Mucosa of descending colon (tissue), 3 donors: ENCODE data around the gene STUB1. TPM values are rescaled to one million over a fixed set of nuclear protein-coding genes. Genes with fewer than 3 reads are reported as not detected.
A peak's percentile ranks its signal among the peaks of the same experiment; 100 is the strongest.

ENCODE experiments used
- ATAC-seq: fragments of 200-7000 bp; cut with Tn5 transposase; one replicate; pipeline ENCODE4 v1.9.1; 2020; ENCODE audit warnings: mild to moderate bottlenecking, moderate library complexity
- DNase-seq, 3 donors: peaks; one replicate each; pipeline ENCODE4 v3.0.0-alpha.2; 2020
- H3K36me3 ChIP-seq: fragments of 200-600 bp; one replicate; pipeline ENCODE4 v1.8.0; 2021; ENCODE audit warnings: low read depth, mild to moderate bottlenecking
- H3K4me1 ChIP-seq: fragments of 200-600 bp; one replicate; pipeline ENCODE4 v1.8.0; 2021; ENCODE audit warnings: low read depth, mild to moderate bottlenecking
- H3K4me3 ChIP-seq: fragments of 200-600 bp; one replicate; pipeline ENCODE4 v1.8.0; 2021; ENCODE audit warnings: mild to moderate bottlenecking
- H3K9me3 ChIP-seq: fragments of 200-600 bp; one replicate; pipeline ENCODE4 v1.8.0; 2021; ENCODE audit warnings: mild to moderate bottlenecking
- CTCF ChIP-seq: fragments of 200-600 bp; IDR thresholded peaks from one replicate; pipeline ENCODE4 v1.8.0; 2022; ENCODE audit warnings: antibody characterized with exemption, mild to moderate bottlenecking
- intact Hi-C, 2 donors: fragments of 100-400 bp; cut with DNase I in 1 of 2; cut with micrococcal nuclease in 1 of 2; formaldehyde crosslinking; loops; one replicate each; pipeline versions ENCODE4 v1.11.0 to v1.11.1; 2022; cut with DNase I, micrococcal nuclease
- total RNA-seq, 3 donors: library from RNA; stranded (reverse); fragmentation: NEBNext Ultra II Directional in 2 of 3; extraction: Animal tissue kit (Norgen Biotek cat#: 25700) in 2 of 3; gene quantifications; one replicate each; pipeline versions ENCODE4 v1.2.1 to v1.2.4, GENCODE V29; 2021 to 2023
- donor health status: DM: no; HTN: no; CAD: no; lungs with moderate emphysema.
- donor health status: DM: no; HTN: no; CAD: no.
- donor health status: DM: no; HTN: yes; CAD: no.

STUB1 gene
- total RNA-seq, 3 donors from 2014 or later = 77.8 to 119 (median 108) TPM

GRCh38 chr16:652454-653305 is 27.5 kb upstream of the STUB1 start:
- ATAC-seq = no peak
- TF ChIP-seq CTCF = no peak
- Histone ChIP-seq H3K9me3 (no peaks in the 10 kb centered on the region), H3K4me3 (no peak overlapping the region), H3K4me1 (peaks cover 16% of the 10 kb centered on the region), H3K36me3 (no peaks in the 10 kb centered on the region)
- intact Hi-C loops = loop anchor here in 1 of 2 donors (10.0 kb wide), 1 partner anchor 58 kb away; the partner anchor contains the start of gene RAB40C
- no peak for DNase-seq

GRCh38 chr16:654034-654433 is 26.2 kb upstream of the STUB1 start:
- H3K36me3 ChIP-seq = no peaks in the 10 kb centered on the region
- no peak for DNase-seq
- intact Hi-C loops = loop anchor here in 1 of 2 donors (10.0 kb wide), 1 partner anchor 59 kb away; the partner anchor contains the start of gene RAB40C

GRCh38 chr16:657487-657886 is 22.7 kb upstream of the STUB1 start:
- ATAC-seq (no peak), DNase-seq (no peak)
- Histone ChIP-seq H3K4me3 (no peak overlapping the region), H3K4me1 (peaks cover 12% of the 10 kb centered on the region), H3K36me3 (no peaks in the 10 kb centered on the region), H3K9me3 (no peaks in the 10 kb centered on the region)
- intact Hi-C loops = loop anchor here in 1 of 2 donors (10.0 kb wide), 1 partner anchor 63 kb away; the partner anchor contains the start of gene RAB40C
- TF ChIP-seq CTCF = no peak

More at GRCh38 chr16:654034-654433, 26.2 kb upstream of the STUB1 start:
- H3K9me3 ChIP-seq = no peaks in the 10 kb centered on the region
- no peak overlapping the region for H3K4me3 ChIP-seq
- peaks cover 8% of the 10 kb centered on the region for H3K4me1 ChIP-seq
- no peak for ATAC-seq
- TF ChIP-seq CTCF = no peak

- DNase-seq = no peak
- H3K36me3 ChIP-seq = no peaks in the 10 kb centered on the region
- H3K4me3 ChIP-seq = no peak overlapping the region
- intact Hi-C loops = loop anchor here in 1 of 2 donors (10.0 kb wide), 1 partner anchor 64 kb away; the partner anchor contains the start of gene RAB40C
- H3K9me3 ChIP-seq = no peaks in the 10 kb centered on the region
- ATAC-seq = no peak
- H3K4me1 ChIP-seq = peaks cover 12% of the 10 kb centered on the region
- no peak for TF ChIP-seq CTCF
Observed at GRCh38 chr16:658679-659571, 21.3 kb upstream of the STUB1 start.

- H3K36me3 ChIP-seq = no peaks in the 10 kb centered on the region
- H3K4me3 ChIP-seq = no peak overlapping the region
- peaks cover 12% of the 10 kb centered on the region for H3K4me1 ChIP-seq
- intact Hi-C loops = loop anchor here (10.0 kb wide), 2 partner anchors 65 to 85 kb away; partner anchors contain the start of gene RAB40C (in 1 of the 2)
- no peak for TF ChIP-seq CTCF
- DNase-seq (peak in 1 of 3 donors; percentile 46), ATAC-seq (no peak)
- no peaks in the 10 kb centered on the region for H3K9me3 ChIP-seq
Observed at GRCh38 chr16:659618-660017, 20.6 kb upstream of the STUB1 start.
